HG03354 (cell line): Measurements from ENCODE around the gene TFPI2.
"Not testable (repeated sequence)": the region's sequence is repeated elsewhere in the genome, so short reads cannot be mapped to it uniquely, and the experiment has no call there.

Experiments used
- ATAC-seq: cut with Tn5 transposase; IDR thresholded peaks from one replicate; pipeline ENCODE4 v1.9.1; 2021; ENCODE audit warnings: mild to moderate bottlenecking; ENCODE audit not compliant: unreplicated experiment, poor library complexity, severe bottlenecking

Gene TFPI2

GRCh38 chr7:93911242-93911641 lies 20.7 kb upstream of the TFPI2 start:
- ATAC-seq, result not testable (repeated sequence)

GRCh38 chr7:93910076-93910994 lies 19.8 kb upstream of the TFPI2 start:
- ATAC-seq, result no peak

GRCh38 chr7:93906267-93906666 lies 15.7 kb upstream of the TFPI2 start, which contains the start of gene GNGT1:
TSS of gene GNGT1 (plus strand) at chr7:93906567. CDS start at chr7:93906747, 180 bp downstream.
- no peak for ATAC-seq

GRCh38 chr7:93902777-93903423 lies 12.3 kb upstream of the TFPI2 start:
- no peak for ATAC-seq

GRCh38 chr7:93897680-93898079 lies 7.1 kb upstream of the TFPI2 start:
- ATAC-seq, result no peak

GRCh38 chr7:93895859-93896600 lies 5.5 kb upstream of the TFPI2 start:
- ATAC-seq, result no peak

- no peak for ATAC-seq
Measured at GRCh38 chr7:93894966-93895640, 4.5 kb upstream of the TFPI2 start.

GRCh38 chr7:93894426-93894825 lies 3.9 kb upstream of the TFPI2 start:
- ATAC-seq, result no peak

GRCh38 chr7:93890041-93890463 lies 501 bp downstream of the TFPI2 start:
- peak; percentile 69 for ATAC-seq

- no peak for ATAC-seq
Measured at GRCh38 chr7:93889261-93889660, 1.3 kb downstream of the TFPI2 start.

- no peak for ATAC-seq
Measured at GRCh38 chr7:93884541-93884940, 6.0 kb downstream of the TFPI2 start.

- no peak for ATAC-seq
Measured at GRCh38 chr7:93883917-93884345, 6.6 kb downstream of the TFPI2 start.

GRCh38 chr7:93883078-93883916 lies 7.3 kb downstream of the TFPI2 start:
- no peak for ATAC-seq

GRCh38 chr7:93882468-93882867 lies 8.1 kb downstream of the TFPI2 start:
- no peak for ATAC-seq

GRCh38 chr7:93879356-93879755 lies 11.2 kb downstream of the TFPI2 start:
- no peak for ATAC-seq

GRCh38 chr7:93877742-93878141 lies 12.8 kb downstream of the TFPI2 start:
- no peak for ATAC-seq

- ATAC-seq, result no peak
Measured at GRCh38 chr7:93873998-93874574, 16.5 kb downstream of the TFPI2 start.

GRCh38 chr7:93866886-93867285 lies 23.7 kb downstream of the TFPI2 start:
- ATAC-seq, result no peak

- ATAC-seq, result no peak
Measured at GRCh38 chr7:93862651-93863050, 27.9 kb downstream of the TFPI2 start.
